ENCODE results near the gene TRIM46. TPM values are rescaled to one million over a fixed set of nuclear protein-coding genes. Genes with fewer than 3 reads are reported as not detected.

The TRIM46 gene
- polyA plus RNA-seq, 3 donors: 0.13 TPM; not detected in 2

DNA sequence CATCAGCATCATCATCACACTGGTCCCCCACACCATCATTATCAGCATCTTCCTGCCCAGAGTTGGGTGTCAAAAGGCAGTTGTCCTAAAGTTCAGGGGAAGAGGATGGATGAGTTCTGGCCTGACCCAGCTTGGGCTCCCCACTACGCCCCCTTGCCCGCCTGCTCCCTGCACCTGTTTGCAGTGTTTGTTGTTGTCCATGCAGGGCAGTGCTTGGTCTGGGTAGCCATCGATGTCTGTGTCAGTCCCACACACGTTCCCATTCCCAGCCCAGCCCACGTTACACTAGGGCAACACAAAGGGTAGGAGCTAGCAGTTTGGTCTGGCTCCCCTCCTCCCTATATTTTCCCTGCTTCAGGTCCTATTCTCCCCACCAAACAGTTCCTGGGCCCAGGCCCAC is 27.3 kb downstream of the TRIM46 start:
- Histone ChIP-seq H3K9ac (ENCODE audit: insufficient read depth, low read length, poor library complexity, severe bottlenecking) (no peak overlapping the region), H3K4me1 (ENCODE audit: control insufficient read depth in 1 of 2, insufficient read depth in 2 of 2, low read length in 2 of 2) (no peaks in the 10 kb centered on the region), H3K36me3 (replicated peaks in 1 of 2; ENCODE audit: control insufficient read depth in 1 of 2, insufficient read depth in 2 of 2, low read length in 2 of 2) (no peaks in the 10 kb centered on the region), H3K4me2 (replicated peaks; ENCODE audit: extremely low read depth, low read length, poor library complexity, severe bottlenecking) (no peak overlapping the region), H3K27ac (ENCODE audit: low read depth in 1 of 2, low read length in 2 of 2) (no peak overlapping the region), H2AFZ (ENCODE audit: insufficient read depth, low read depth, low read length, poor library complexity, severe bottlenecking) (no peak overlapping the region), H3K9me3 (replicated peaks in 1 of 2; ENCODE audit: control insufficient read depth in 1 of 2, insufficient read depth in 1 of 2, low read length in 2 of 2) (no peaks in the 10 kb centered on the region), H3K79me2 (ENCODE audit: insufficient read depth, low read length) (no peaks in the 10 kb centered on the region), H4K20me1 (ENCODE audit: insufficient read depth, low read length) (no peaks in the 10 kb centered on the region), H3K4me3 (replicated peaks in 1 of 3; ENCODE audit: low read depth in 2 of 3, low read length in 3 of 3) (no peak overlapping the region), H3K27me3 (ENCODE audit: control insufficient read depth in 2 of 2, insufficient read depth in 2 of 2, low read length in 2 of 2) (peaks cover 0 to under 1% of the 10 kb centered on the region in 2 donors)
- Mint-ChIP-seq H3K27ac (no peak overlapping the region), H3K4me1 (no peaks in the 10 kb centered on the region), H3K4me3 (no peak overlapping the region), H3K27me3 (ENCODE audit: low read depth in 3 of 3) (peaks cover 0 to 4% (median 1%) of the 10 kb centered on the region in 3 donors), H3K9me3 (no peaks in the 10 kb centered on the region), H3K36me3 (peaks cover 8 to 9% of the 10 kb centered on the region in 2 donors)
- WGBS (ENCODE audit: insufficient coverage): 92% methylated on average over 5 of the region's 5 CpGs
- no peak for TF ChIP-seq CTCF (IDR thresholded peaks at IDR 0.05)
- DNase-seq: no peak
- intact Hi-C loops (cut with micrococcal nuclease): no loop called here

DNA sequence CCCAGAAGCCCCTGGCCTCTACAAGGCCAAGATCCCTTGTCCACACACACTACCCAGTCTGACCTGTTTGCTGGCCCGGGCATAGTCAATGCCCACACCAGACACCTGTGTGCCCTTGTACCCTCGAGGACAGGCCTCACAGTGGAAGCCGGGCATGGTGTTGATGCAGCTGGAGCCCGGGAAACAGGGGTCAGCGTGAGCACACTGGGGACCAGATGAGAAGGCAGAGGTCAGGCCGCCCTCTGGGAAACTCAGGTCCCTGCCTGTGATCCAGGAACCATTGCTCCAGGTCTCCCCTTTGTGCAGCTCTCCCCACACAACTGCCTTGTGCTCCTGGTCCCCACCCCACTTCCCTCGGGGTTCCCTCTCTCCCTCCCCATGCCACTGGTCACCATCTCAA is 28.5 kb downstream of the TRIM46 start:
- Histone ChIP-seq H3K27me3 (ENCODE audit: control insufficient read depth in 2 of 2, insufficient read depth in 2 of 2, low read length in 2 of 2) (no peaks in the 10 kb centered on the region), H3K9me3 (replicated peaks in 1 of 2; ENCODE audit: control insufficient read depth in 1 of 2, insufficient read depth in 1 of 2, low read length in 2 of 2) (no peaks in the 10 kb centered on the region), H3K4me3 (replicated peaks in 1 of 3; ENCODE audit: low read depth in 2 of 3, low read length in 3 of 3) (no peak overlapping the region), H3K36me3 (replicated peaks in 1 of 2; ENCODE audit: control insufficient read depth in 1 of 2, insufficient read depth in 2 of 2, low read length in 2 of 2) (no peaks in the 10 kb centered on the region), H3K4me2 (replicated peaks; ENCODE audit: extremely low read depth, low read length, poor library complexity, severe bottlenecking) (no peak overlapping the region), H4K20me1 (ENCODE audit: insufficient read depth, low read length) (no peaks in the 10 kb centered on the region), H3K4me1 (ENCODE audit: control insufficient read depth in 1 of 2, insufficient read depth in 2 of 2, low read length in 2 of 2) (peaks cover 5 to 7% of the 10 kb centered on the region in 2 donors), H3K79me2 (ENCODE audit: insufficient read depth, low read length) (no peaks in the 10 kb centered on the region), H3K27ac (ENCODE audit: low read depth in 1 of 2, low read length in 2 of 2) (no peak overlapping the region), H3K9ac (ENCODE audit: insufficient read depth, low read length, poor library complexity, severe bottlenecking) (no peak overlapping the region), H2AFZ (ENCODE audit: insufficient read depth, low read depth, low read length, poor library complexity, severe bottlenecking) (no peak overlapping the region)
- Mint-ChIP-seq H3K9me3 (no peaks in the 10 kb centered on the region), H3K4me3 (no peak overlapping the region), H3K4me1 (peaks cover 6% of the 10 kb centered on the region), H3K36me3 (peaks cover 0 to 2% of the 10 kb centered on the region in 2 donors), H3K27ac (no peak overlapping the region), H3K27me3 (ENCODE audit: low read depth in 3 of 3) (no peaks in the 10 kb centered on the region)
- no peak for DNase-seq
- intact Hi-C loops (cut with micrococcal nuclease): no loop called here
- no peak for TF ChIP-seq CTCF (IDR thresholded peaks at IDR 0.05)
- whole genome bisulfite sequencing (ENCODE audit: insufficient coverage): 90% methylated on average over 7 of the region's 7 CpGs

Data from CD14-positive monocyte (primary cell).